ENCODE data around the gene GUCY2C.
"Not testable (repeated sequence)": the region's sequence is repeated elsewhere in the genome, so short reads cannot be mapped to it uniquely, and the experiment has no call there.

Gene GUCY2C

DNA sequence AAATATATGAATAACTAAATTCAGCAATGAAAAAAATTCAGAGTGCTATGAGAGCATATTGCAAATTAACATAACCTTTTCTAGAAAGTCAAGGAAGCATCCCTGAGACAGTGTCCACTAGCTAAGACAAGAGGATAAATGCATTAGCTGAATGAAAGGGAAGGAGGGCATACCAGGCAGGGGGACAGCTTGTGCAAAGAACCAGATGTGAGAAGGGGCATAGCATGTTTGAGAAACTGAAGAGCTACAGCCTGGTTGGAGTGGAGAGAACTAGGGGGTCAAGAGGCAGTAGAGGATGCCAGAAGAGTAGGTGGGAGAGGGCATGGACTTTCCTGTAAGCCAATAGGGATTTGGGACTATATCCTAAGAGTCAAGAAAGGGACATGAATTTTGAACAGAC is 2.2 kb upstream of the GUCY2C start:
- no peak for FAIRE-seq
- DNase-seq (ENCODE audit: insufficient read length, low spot score) = no peak
- TF ChIP-seq POLR2A (IDR thresholded peaks at IDR 0.05; ENCODE audit: low read depth, low read length) = no peak

DNA sequence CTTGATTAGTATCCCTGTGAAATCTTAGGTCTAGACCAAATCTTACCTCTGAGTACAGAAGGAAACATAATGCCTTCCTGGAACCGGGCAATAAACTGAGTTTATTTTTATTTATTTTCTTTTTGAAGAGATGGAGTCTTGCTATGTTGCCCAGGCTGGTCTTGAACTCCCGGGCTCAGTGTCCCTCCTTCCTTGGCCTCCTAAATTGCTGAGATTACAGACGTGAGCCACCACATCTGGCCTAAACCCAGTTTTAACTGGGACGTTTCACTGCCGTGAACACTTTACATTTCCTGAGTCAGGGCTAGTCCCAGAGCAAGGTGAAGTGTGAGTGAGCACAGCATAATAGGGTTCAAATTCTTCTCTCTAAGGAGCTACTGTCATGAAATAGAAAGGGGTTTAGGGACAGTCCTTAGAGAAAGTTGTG is 671 bp downstream of the GUCY2C start:
- no peak for TF ChIP-seq POLR2A (IDR thresholded peaks at IDR 0.05; ENCODE audit: low read depth, low read length)
- no peak for FAIRE-seq

GRCh38 chr12:14694970-14695369 is 1.4 kb downstream of the GUCY2C start:
- no peak for TF ChIP-seq POLR2A (IDR thresholded peaks at IDR 0.05; ENCODE audit: low read depth, low read length)
- DNase-seq (ENCODE audit: insufficient read length, low spot score) (no peak), FAIRE-seq (no peak)

More for the DNA sequence above, 671 bp downstream of the GUCY2C start:
- DNase-seq (ENCODE audit: insufficient read length, low spot score) = no peak

GRCh38 chr12:14694145-14694714 is 2.2 kb downstream of the GUCY2C start:
- no peak for FAIRE-seq
- no peak for DNase-seq (ENCODE audit: insufficient read length, low spot score)
- TF ChIP-seq POLR2A (IDR thresholded peaks at IDR 0.05; ENCODE audit: low read depth, low read length) = no peak

GRCh38 chr12:14693116-14693515 is 3.3 kb downstream of the GUCY2C start:
- TF ChIP-seq POLR2A (IDR thresholded peaks at IDR 0.05; ENCODE audit: low read depth, low read length) = no peak
- FAIRE-seq = no peak
- DNase-seq (ENCODE audit: insufficient read length, low spot score) = no peak

GRCh38 chr12:14691560-14691959 is 4.8 kb downstream of the GUCY2C start:
- no peak for DNase-seq (ENCODE audit: insufficient read length, low spot score)
- TF ChIP-seq POLR2A (IDR thresholded peaks at IDR 0.05; ENCODE audit: low read depth, low read length) = no peak
- no peak for FAIRE-seq

DNA sequence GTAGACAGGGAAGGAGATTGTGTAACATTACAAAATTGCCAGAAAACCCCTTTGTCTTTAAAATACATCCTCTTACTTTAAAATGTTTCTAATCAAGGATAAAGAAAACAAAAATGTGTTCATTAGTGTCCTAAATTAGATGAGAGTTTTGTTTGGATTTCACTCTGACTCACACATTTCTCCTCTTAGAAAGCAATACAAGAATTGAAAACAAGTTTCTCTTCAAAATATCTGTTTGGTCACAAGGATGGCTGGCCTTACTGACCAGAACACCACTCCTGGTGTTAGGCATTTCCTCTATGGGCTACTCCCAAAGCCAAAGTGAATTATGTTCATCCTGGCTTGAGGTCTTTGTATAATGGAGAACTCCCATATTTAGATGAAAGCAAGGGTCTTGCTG is 6.4 kb downstream of the GUCY2C start:
- DNase-seq (ENCODE audit: insufficient read length, low spot score) (no peak), FAIRE-seq (no peak)

GRCh38 chr12:14689144-14689543 is 7.3 kb downstream of the GUCY2C start:
- FAIRE-seq (no peak), DNase-seq (ENCODE audit: insufficient read length, low spot score) (no peak)
- no peak for TF ChIP-seq POLR2A (IDR thresholded peaks at IDR 0.05; ENCODE audit: low read depth, low read length)

More for the DNA sequence above, 6.4 kb downstream of the GUCY2C start:
- no peak for TF ChIP-seq POLR2A (IDR thresholded peaks at IDR 0.05; ENCODE audit: low read depth, low read length)

DNA sequence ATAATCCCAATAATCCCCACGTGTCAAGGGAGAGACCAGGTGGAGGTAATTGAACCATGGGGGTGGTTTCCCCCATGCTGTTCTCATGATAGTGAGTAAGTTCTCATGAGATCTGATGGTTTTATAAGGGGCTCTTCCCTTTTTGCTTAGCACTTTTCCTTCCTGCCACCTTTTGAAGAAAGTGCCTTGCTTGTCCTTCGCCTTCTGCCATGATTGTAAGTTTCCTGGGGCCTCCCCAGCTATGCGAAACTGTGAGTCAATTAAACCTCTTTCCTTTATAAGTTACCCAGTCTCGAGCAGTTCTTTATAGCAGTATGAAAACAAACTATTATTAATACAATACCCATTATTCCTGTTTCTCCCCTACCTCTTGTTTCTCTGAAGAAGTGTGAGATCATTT is 14.2 kb downstream of the GUCY2C start:
- not testable (repeated sequence) for DNase-seq (ENCODE audit: insufficient read length, low spot score); FAIRE-seq

GRCh38 chr12:14681625-14682024 is 14.8 kb downstream of the GUCY2C start:
- FAIRE-seq (no peak), DNase-seq (ENCODE audit: insufficient read length, low spot score) (no peak)
- no peak for TF ChIP-seq POLR2A (IDR thresholded peaks at IDR 0.05; ENCODE audit: low read depth, low read length)

DNA sequence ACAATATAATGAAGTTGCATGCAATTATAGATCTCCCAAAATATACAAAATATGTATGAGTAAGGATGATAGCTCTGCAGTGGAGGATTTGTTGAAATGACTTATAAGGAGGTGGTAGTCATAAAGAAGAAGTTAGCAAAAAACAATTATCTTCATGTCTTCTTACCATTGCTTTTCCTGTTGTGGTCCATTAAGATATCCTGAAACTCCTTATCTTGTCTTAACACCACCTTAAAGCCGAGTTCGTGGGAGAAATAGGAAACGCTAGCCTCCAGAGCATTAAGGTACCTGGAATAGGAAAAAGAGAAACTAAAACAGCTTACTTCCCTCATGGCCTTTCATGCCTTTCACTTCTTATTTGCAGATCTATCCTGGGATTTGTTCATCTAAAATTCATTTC is 15.2 kb downstream of the GUCY2C start:
- DNase-seq (ENCODE audit: insufficient read length, low spot score) (no peak), FAIRE-seq (no peak)
- TF ChIP-seq POLR2A (IDR thresholded peaks at IDR 0.05; ENCODE audit: low read depth, low read length) = no peak

DNA sequence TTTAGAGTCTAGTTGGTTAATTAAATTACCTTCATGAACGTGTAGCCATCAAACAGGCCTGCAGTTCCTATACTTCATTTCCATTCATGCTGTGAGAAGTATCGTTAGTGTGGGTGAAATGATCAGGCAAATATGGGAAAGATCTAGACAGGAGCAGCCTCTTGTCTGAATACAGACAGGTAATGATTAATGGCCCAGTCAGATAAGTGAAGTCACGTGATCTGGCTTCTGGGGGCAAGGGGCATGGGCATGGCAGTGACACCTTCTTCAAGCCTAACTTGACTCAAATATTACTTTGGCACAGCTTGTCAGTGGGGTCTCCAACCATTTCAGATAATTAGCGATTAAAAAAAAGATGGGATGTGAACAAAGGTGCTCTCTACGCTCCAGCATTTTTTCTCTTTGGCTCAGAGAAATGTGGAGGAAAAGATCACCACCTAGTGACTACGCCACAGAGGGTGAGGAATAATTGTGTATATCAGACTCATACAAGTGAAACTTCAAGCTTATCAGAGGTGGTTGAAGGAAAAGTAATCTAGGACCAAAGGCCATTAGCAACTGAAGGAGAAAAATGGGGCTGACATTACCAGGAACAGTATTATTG is 17.8 kb downstream of the GUCY2C start:
- no peak for FAIRE-seq
- no peak for DNase-seq (ENCODE audit: insufficient read length, low spot score)

GRCh38 chr12:14668591-14668990 is 27.8 kb downstream of the GUCY2C start:
- no peak for TF ChIP-seq POLR2A (IDR thresholded peaks at IDR 0.05; ENCODE audit: low read depth, low read length)
- no peak for FAIRE-seq
- DNase-seq (ENCODE audit: insufficient read length, low spot score) = no peak

More for the DNA sequence above, 17.8 kb downstream of the GUCY2C start:
- TF ChIP-seq POLR2A (IDR thresholded peaks at IDR 0.05; ENCODE audit: low read depth, low read length) = no peak

DNA sequence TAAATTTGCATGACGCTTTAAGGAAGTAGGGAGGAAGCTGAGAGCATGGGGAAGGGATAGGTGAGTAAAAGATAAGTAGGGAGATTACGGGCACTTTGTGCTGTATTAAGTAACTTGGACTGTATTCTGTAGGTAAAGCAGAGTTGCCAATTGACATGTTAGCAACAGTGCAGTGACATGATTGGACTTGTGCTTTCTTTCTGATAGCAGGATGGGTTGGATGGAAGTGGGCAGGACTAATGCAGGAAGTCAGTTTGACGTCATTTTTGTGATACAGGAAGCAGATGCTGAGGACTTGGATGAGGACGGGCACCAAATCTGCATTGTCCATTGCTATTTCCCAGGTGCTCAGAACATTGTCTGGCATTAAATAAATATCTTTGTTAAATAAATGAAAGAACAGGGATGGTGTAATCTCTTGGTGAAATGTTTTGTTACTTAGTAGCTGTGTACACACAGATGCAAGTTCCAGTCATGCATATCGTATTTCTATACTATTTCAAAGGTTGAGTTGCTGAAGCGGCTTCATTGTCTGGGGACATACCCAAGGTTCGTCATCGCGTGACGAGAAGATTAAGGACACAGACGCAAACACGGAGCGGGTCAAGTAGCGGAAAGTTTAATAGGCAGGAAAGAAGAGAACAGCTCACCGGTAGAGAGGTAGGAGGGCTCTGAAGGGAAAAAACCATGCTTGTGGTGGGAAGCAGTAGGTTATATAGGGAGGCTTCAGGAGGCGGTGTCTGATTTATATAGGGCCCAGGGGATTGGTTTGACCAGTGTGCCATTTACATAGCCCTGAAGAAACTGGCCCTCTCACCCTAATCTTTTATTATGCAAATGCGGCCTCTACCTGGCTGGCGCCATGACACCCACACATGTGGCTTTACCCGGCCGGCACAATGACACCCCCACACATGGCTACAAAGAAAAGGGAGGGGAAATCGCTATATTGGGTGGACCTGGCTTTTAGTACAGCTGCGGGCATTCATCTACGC is 30.7 kb downstream of the GUCY2C start:
- no peak for TF ChIP-seq POLR2A (IDR thresholded peaks at IDR 0.05; ENCODE audit: low read depth, low read length)
- FAIRE-seq (no peak), DNase-seq (ENCODE audit: insufficient read length, low spot score) (no peak)

All from H54 (cell line).